Stimulated activated CD4-positive, alpha-beta T cell treated with anti-CD3 and anti-CD28 coated beads, TNF-alpha, amount 100 ng/mL, for 24 hours (primary cell): Measurements from ENCODE around the gene CASK.
A peak's percentile ranks its signal among the peaks of the same experiment; 100 is the strongest.
"Not testable (repeated sequence)": the region's sequence is repeated elsewhere in the genome, so short reads cannot be mapped to it uniquely, and the experiment has no call there.

ENCODE experiments used
- DNase-seq, 3 experiments: peaks; one replicate each; pipeline ENCODE4 v3.0.0-alpha.2; 2020; ENCODE audit warnings: low read depth in 3 of 3

The CASK gene

DNA sequence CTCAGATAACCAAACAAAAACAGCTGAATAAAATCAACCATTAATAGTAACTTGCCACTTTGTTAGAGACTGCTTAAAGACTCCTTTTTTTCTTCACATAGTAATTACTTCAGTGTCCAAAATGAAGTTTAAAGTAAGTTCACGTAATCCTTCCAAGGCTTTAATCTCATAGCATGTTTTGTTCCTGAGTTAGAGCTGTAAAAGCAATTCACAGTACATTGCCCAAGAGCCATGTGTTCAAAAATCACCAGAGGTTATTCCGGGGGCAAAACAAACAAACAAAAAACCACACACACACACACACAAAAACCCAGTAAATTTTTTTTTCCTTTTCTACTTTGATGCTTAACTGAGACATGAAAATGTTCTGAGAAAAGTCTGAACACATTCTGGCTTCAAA is 193.3 kb downstream of the CASK start:
- no peak for DNase-seq

DNA sequence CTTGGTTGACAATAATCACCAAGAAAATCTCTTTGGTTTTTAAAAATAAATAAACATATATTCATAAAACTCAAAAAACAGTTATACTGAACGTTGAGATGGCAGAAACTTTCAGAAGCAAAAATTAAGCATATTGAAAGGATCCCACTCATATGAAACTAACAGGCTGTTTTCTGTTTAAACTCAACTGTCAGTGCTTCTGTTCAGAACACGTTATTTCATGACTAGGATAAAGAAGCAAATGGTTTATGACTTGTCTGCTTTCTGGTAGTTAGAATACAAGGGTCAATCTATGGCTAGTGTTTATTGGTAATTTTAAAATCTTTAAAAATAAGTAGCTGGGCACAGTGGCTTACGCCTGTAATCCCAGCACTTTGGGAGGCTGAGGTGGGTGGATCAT is 195.2 kb downstream of the CASK start:
- DNase-seq, result no peak

DNA sequence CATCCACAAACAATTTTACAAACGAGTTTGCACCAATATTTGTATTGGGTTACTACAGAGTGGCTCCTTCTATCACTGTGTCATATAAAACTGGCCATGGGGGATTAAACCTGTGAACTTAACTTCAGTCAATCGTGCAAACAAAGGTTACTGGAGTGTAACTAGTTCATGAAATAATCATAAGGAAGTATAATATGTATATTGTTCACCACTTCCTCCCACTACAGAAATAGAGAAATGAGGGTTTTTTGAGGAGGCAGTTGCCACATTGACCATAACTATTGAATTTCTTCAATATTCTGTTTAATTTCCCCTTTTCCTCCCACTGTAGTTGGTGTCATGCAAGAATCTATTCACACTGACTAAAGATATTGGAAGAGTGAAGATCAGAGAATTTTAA is 199.5 kb downstream of the CASK start, which contains the start of gene GPR82:
GPR82 (plus strand) TSS at position 356 of the 400 bp plus-strand sequence. CDS start 2,846 bp downstream, outside the sequence.
- DNase-seq, result no peak

DNA sequence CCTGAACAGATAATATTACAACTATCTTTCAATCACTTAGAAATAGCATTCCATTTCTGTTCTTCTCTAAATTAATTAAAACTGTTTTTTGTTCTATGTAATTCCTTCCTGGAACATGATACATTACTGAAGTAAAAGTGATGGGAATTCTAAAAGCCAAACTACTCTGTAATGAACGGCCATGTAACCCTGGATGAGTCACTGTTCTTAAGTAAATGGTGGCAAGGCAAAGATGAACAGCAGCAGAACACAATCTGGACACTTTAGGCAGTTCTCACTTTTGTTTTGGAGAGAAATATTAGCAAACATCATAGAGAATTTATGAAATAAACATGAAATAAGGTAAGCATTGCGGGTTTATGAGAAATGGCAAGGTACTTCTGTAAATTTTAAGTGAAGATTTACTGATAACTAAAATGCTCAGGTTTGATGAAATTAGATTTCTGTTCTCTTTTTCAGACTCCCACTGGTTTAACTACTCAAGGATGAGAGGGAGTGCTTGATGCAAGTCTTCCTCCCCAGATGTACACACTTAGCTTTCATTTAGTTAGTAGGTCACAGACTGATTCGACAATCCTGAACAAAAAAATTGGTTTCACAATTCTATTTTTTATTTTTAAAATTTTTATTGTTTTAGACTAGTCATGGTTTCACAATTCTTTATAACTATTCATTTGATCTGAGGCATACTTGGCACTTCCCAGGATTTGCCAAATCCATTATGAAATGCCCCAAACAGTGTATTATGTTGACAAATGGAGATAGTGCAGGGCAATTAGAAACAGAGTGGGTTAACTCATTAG is 200.3 kb downstream of the CASK start:
- no peak for DNase-seq

DNA sequence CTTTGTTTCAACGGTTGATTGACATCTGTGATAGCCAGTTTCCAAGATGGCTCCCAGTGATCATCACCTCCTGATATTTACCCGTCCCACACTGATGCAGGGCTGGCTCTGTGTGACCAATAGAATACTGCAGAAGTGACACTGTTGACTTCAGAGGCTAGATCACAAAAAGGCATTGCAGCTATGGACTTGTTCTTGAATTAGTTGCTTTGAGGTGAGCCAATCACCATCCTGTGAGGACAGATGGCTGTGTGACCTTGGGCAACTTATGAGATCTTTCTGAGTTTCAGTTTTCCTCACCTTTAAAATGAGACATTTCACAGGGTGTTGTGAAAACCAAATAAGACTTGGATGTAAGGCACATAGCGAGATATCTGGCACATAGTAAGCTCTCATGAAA is 201.1 kb downstream of the CASK start:
- no peak for DNase-seq

DNA sequence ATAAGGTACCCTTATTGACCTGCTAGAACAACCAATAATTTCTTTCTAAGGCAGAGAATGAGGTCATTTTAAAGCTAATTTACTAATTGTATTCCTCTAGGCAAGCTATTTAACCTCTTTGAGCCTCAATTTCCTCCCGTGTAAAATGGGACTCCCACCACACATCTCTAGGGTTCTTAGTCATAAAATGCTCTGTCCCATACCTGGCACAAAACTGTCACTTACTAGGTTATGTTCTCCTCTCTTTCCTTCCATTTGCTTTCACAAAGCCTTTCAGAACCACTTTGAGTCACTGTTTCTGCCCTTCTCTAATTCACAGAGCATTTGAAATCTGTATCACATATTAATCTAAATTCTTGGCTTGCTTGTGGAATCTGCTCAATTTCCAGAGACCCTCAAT is 201.8 kb downstream of the CASK start:
- no peak for DNase-seq

DNA sequence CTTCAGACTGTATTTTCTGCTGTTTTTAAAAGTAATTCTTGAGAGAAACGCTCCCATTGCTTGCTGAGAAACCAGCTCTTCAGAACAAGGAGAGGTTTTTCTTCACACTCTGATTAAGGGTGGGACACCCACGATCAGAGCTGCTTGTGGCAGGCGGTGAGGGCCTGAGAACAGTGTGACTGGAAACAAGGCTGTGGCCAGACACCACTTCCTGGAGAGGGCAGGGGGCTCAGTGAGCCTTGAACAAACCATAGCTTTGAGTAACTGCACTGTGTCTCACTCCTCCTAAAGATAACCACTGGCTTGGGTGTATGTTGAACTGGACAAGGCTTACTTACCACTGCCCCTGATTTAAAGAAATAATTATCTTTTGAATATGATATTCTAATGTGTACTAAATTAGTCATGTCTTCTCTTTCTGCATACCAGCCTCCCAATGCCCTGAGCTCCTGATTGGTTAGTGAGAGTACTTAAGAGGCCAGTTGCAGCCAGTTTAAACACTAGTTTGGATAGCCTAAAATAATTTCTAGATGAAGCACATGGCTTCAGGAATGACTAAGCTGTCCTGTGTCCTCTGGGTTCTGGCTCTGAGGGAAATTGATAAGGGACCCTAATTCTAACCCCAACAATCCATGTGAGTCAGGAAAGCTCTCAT is 203.1 kb downstream of the CASK start:
- peak in 1 of 3 experiments; percentile 5 for DNase-seq

DNA sequence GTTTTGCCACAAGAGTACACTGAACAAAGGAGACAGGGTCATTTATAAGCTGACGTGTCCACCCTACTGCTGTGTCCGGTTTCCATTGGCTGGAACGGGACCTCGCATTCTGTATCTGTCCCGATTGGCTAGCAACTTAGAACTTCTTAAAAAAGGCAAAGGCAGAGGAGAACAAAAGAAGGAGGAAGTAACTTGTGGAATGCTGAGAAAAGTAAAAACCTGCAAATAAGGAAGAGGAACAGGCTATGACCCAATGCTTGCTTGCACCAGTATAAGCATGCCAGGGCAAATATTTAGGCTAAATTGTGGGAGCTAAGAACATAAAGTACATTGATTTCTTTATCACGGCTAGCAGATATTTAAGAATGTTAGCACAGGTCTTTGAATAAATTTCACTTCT is 203.7 kb downstream of the CASK start:
- not testable (repeated sequence) for DNase-seq

DNA sequence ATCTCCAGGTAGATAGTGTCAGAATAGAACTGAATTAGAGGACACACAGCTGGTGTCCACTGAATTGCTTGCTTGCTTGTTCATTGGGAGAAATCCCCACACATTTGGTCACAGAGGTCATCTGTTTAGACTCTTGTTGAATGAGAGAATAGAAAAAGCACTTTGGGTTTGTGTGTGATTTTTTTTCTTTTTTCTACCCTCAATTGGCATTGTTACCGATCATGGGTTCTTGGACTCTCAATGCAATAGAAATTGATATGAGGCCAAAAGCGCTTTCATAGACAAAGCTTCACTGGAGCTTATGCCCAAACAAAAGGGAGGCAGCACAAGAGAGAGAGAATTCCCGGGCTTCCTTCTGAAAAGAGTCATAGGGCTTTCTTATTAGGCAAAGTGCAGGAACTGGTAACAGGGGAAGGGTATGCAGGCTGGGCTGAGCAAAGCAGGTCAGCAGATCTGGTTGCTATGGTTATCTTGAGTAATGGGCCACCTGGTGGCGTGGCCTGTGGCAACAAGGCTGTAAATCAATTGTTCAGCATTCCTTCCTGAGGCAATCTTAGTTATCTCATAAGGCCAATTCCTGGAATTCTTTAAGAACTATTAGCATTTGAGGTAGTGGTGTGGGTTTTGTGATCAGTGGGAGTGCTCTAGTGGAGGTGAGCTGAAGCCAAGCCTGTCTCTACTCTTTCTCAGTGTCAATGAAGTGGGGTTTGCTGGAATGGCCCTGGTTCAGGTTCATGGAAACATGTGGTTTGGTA is 204.7 kb downstream of the CASK start:
- DNase-seq, result no peak

DNA sequence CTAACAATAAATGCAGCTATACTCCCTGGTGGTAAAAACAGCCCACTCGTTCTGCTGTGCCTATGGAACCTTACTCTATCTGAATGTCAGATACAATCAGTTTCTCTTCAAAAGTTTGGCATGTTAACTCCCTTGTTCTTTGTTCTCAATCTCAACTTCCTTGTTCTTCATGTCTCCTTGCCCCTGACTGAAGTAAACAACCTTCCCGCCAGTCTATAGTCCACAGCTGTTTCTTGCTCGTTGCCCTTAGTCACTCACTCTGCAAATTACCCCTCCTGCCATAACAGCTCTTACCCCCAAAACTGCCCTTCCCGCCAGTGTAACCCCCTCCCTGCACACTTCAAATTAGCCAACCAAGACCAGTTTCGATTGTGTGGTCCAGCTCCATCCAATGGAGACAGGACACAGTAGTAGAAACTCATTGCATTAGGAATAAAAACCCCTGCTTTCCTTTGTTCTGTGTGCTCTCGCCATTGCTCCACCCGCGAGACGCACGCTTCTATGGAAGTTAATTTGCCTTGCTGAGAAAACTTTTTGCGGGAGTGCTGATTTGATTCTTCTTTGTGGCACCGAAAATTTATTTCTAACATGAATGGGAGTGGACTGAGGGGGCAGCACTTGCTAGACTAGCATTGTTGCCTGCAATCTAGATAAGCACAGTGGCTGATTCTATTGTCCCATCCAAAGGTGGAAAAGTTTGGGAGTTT is 206.4 kb downstream of the CASK start:
- DNase-seq, result no peak

DNA sequence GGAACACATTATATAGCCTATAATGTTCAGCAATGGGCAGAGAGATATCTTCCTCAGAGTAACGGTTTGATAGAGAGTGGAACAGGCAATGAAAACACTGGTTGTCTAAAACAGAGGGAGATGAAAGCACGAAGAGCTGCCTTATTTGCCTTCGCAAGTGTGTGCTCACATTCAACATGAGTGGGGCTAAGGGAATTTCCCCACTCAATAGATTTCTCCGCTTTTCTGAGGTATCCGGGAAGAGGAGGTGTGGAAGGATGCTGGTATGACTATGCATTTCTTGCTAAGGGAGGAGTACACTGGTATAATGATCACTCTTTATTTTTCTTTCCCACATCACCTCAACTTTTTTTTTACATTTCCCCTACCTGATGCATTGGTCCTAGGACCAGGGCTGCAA is 207.1 kb downstream of the CASK start:
- no peak for DNase-seq

DNA sequence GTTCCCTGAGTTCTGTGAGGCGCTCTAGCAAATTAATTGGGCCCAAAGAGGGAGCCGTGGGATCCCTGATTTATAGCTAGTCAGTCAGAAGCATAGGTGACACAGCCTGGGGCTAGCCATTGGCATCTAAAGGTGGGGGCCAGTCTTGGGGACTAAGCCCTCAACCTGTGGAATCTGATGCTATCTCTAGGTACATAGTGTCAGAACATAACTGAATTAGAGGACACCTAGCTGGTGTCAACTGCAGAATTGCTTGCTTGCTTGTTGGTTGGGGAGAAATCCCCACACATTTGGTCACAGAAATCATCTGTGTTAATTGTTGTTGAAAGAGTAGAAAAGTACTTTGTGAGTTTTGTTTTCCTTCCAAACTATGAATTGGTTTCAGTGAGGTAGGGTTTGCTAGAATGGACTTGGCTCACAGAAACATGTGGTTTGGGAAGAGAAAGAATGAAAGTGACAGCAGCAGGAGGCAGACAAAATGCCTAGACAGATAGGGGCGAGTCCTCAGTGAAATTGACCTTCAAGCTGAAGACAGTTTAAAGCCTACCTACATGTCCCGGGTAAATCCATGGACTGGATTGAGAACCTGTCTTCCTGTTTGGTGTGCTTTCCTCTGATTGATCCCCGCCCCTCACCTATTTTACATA is 212.2 kb downstream of the CASK start:
- DNase-seq, result no peak

DNA sequence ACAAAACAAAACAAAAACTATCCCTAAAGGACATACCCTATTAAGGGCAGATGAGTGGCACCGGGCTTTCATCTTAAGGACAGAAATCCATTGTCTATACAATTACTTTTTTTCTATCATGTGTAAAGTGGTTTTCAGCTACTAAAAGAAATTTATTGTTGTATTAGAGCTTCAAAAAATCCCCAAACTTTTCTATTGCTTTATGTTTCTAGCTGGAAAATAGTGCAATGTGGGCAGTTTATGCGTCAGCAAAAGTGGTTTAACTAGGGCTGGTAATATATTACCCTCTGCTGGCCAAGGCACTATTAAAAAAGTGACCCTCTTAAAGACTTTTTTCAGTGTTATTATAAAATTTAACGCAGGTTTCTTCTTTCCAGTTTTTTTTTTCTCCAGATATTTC is 214.9 kb downstream of the CASK start:
- DNase-seq, result no peak

DNA sequence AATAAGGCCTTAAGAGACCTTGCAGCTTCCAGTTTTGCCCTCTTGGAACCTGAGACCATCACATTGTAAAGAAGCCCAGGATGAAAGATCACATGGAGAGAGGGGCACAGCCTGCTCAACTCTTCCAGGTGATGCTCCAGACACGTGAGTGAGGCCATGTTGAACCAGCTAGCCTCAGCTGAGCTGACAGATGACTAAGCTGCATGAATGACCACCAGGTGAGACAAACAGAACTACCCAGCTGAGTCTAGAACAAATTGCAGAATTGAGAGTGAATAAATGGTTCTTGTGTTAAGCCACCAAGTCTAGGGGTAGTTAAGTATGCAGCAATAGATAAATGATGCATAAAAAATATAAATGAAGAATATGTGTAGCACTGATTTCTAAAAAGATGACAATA is 216.1 kb downstream of the CASK start:
- no peak for DNase-seq

DNA sequence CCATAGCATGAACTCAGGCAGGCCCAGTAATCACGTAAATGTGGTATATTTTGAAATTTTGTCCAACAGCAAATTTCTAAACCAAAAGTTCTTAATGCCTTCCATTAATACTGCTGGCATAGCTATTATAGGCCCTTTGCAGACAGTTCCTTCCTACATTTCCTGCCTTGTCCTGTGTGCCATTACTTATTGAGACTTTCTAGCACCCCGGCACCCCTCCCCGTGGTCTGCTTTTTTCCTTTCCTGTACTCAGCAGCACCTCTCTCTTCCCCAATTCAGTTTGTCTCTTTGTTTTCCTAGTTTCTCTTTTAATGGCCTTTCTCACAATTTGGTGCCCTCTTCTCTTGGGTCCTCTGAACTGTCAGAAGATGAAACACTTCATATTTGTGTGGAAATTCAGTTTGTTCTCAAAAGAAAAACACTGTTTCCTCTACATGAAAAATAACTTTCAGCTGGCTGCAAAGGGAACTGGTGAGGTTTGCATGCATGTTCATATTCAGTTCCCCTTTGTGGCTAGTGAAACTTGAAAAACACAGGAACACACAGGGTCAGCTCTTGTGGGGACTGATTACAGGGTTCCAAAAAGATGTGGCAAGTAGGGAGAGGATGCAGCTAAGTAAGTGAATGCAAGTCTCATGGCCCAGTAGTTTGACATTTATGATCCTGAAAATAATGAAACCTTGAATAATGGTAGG is 217.5 kb downstream of the CASK start:
- DNase-seq, result no peak

DNA sequence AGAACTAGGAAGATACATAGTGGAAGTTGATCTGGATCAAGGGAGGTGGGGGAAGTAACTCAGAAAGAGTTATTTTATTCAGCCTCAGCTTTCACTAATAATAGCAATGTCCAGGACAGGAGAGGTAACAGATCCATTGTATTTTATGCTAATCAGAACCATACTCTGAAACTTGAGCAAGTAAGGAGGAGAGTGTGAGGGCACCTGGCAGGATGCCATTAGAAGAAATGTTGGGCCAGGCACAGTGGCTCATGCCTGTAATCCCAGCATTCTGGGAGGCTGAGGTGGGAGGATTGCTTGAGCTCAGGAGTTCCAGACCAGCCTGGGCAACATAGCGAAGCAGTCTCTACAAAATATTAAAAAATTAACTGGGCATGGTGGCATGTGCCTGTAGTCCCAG is 218.3 kb downstream of the CASK start:
- no peak for DNase-seq

DNA sequence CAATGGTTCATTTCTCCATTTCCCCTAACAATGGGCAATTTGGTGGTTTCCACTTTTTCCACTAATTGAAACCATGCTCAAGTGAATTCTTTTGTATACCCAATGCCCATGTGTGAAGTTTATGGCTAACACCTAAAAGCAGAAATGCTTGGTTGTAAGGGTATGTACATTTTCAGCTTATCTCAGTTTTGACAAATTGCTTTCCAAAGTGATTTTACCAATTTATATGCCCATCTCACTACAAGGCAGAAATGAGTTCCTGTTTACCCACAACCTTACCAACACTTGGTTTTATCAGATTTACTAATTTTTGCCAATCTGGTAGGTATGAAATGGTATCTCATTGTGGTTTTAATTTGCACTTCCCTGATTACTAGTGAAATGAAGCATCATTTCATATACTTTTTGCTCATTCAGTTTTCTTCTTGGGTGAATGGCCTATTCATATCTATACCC is 219.8 kb downstream of the CASK start:
- DNase-seq, result no peak

DNA sequence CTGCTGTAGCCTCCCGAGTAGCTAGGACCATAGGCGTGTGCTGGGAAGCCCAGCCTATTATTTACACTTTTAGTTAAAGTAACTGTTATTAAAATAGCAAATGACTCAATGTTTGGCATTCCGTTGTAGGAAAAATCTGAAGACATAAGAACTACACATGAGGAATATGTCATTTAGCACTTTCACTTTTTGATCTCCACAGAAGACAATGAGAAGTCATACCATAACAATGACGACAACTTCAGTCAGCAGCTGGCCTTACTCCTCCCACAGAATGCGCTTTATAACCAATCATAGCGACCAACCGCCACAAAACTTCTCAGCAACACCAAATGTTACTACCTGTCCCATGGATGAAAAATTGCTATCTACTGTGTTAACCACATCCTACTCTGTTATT is 227.9 kb downstream of the CASK start:
- DNase-seq, result no peak

DNA sequence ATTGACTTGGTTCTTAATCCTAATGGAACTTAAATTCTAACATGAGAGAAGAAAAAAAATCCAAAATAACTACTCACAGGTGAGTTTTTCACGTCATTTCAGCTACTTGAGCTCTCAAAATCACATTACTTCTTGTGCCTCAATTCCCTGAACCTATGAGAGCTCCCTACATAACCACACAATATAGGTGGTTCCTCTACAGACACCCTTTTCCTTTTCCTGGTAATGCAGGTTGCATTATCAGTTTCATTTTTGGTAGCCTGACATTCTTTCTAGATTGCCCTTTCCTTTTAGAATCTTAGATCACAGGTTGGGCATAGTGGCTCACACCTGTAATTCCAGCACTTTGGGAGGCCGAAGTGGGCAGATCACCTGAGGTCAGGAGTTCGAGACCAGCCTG is 230.3 kb downstream of the CASK start:
- no peak for DNase-seq

DNA sequence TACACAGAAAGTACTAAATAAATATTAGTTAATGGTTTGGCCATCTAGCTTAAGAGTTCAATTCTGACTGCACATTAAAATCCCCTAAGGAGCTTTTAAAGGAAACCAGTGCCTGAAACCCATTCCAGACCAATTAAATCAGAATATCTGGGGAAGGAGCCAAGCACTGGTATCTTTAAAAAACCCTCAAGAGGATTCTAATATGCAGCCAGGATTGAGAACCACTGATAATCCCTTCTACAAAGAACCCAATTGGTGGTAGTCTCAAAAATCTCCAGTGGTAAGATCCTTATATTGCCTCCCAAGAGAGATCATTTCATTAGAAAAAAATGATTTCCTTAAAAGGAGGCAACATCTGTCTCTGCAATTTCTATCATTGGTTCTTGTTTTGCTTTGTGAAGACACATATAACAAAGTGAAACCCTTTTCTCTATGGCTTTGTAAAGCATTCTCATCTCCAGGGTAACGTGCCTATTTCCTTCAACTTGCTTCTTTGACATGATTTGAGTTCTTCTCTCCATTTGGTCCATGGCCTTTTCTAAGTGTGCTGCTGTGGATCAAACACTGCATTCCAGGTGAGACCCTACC is 231.1 kb downstream of the CASK start:
- DNase-seq, result no peak
